AG04450 (cell line): Measurements from ENCODE around the gene MTERF1. TPM values are rescaled to one million over a fixed set of nuclear protein-coding genes. Genes with fewer than 3 reads are reported as not detected.
A peak's percentile ranks its signal among the peaks of the same experiment; 100 is the strongest.

Experiments used
- CTCF ChIA-PET: fragments of 300-600, 350-600 bp; formaldehyde crosslinking; extraction: SDS; loops from one replicate; lab custom pipeline; 2022; ENCODE audit warnings: antibody characterized with exemption, inconsistent platforms; lab: Charles Lee
- POLR2A ChIA-PET: fragments of 350-600 bp; formaldehyde crosslinking; extraction: SDS; loops from one replicate; lab custom pipeline; 2021; ENCODE audit warnings: antibody characterized with exemption, inconsistent platforms; lab: Yijun Ruan, JAX
- DNase-seq: peaks from one replicate; pipeline ENCODE4 v3.0.0-alpha.2; 2011; ENCODE audit warnings: low read depth, low spot score
- H3K27ac ChIP-seq: one replicate; pipeline ENCODE4 v1.5.1; 2012; ENCODE audit warnings: low read depth, low read length, control low read depth
- H3K27me3 ChIP-seq: one replicate; pipeline ENCODE4 v1.6.0; 2012; ENCODE audit warnings: low read length; ENCODE audit not compliant: control insufficient read depth, insufficient read depth
- H3K4me3 ChIP-seq: 2 replicates; pipeline ENCODE4 v1.5.1; 2011; ENCODE audit warnings: mild to moderate bottlenecking, low read depth, low read length, control low read depth
- H3K9me3 ChIP-seq: 2 replicates; pipeline ENCODE4 v1.5.1; 2012; ENCODE audit warnings: low read length; ENCODE audit not compliant: control insufficient read depth, insufficient read depth
- CTCF ChIP-seq: IDR thresholded peaks from 2 replicates; pipeline ENCODE4 v1.5.1; 2011; ENCODE audit warnings: low read depth, low read length, control low read depth, inconsistent platforms
- polyA plus RNA-seq: library from polyadenylated mRNA; depleted of rRNA; stranded (reverse); fragments of >200 nt; gene quantifications from 2 replicates; pipeline ENCODE4 v1.2.3, GENCODE V29; 2011

MTERF1 gene
- polyA plus RNA-seq, 1 experiment, result 18.3 TPM

GRCh38 chr7:91880016-91880412 is 488 bp downstream of the MTERF1 start:
- Histone ChIP-seq H3K9me3 (no peaks in the 10 kb centered on the region), H3K27me3 (no peaks in the 10 kb centered on the region), H3K27ac (peak overlapping the region; percentile 12), H3K4me3 (peak overlapping the region; percentile 92)
- CTCF ChIA-PET, result interaction anchor here (0.6 to 2.4 kb wide), 26 partner anchors 8 to 1303 kb away, joined by 3 to 33 read pairs (median 4); partner anchors contain the start of gene GATAD1
- DNase-seq, result no peak
- no peak for TF ChIP-seq CTCF
- POLR2A ChIA-PET, result interaction anchor here (0.6 to 1.2 kb wide), 4 partner anchors 8 to 211 kb away, joined by 3 to 9 read pairs (median 4); partner anchors contain the start of gene AKAP9

- H3K27ac ChIP-seq, result no peak overlapping the region
- POLR2A ChIA-PET, result no interaction called here
- no peak for DNase-seq
- CTCF ChIA-PET, result interaction anchor here (0.5 to 2.8 kb wide), 4 partner anchors 41 to 1293 kb away, joined by 3 to 17 read pairs (median 4); no protein-coding TSS in a partner anchor
- no peaks in the 10 kb centered on the region for H3K27me3 ChIP-seq
- no peak overlapping the region for H3K4me3 ChIP-seq
- TF ChIP-seq CTCF, result peak; percentile 24; the same call in 1 of the 2 replicates
- H3K9me3 ChIP-seq, result no peaks in the 10 kb centered on the region
Observed at GRCh38 chr7:91876391-91877133, 3.9 kb downstream of the MTERF1 start.

GRCh38 chr7:91875851-91876250 is 4.7 kb downstream of the MTERF1 start:
- ChIA-PET CTCF (interaction anchor here (2.8 kb wide), 1 partner anchor 46 kb away, joined by 17 read pairs; no protein-coding TSS in a partner anchor), POLR2A (no interaction called here)
- DNase-seq, result no peak
- TF ChIP-seq CTCF, result no peak
- H3K27ac ChIP-seq, result no peak overlapping the region
- H3K27me3 ChIP-seq, result no peaks in the 10 kb centered on the region
- H3K9me3 ChIP-seq, result no peaks in the 10 kb centered on the region
- no peak overlapping the region for H3K4me3 ChIP-seq

- Histone ChIP-seq H3K27me3 (no peaks in the 10 kb centered on the region), H3K4me3 (no peak overlapping the region), H3K9me3 (no peaks in the 10 kb centered on the region), H3K27ac (no peak overlapping the region)
- CTCF ChIA-PET, result no interaction called here
- POLR2A ChIA-PET, result no interaction called here
- no peak for DNase-seq
- TF ChIP-seq CTCF, result no peak
Observed at GRCh38 chr7:91872928-91873327, 7.6 kb downstream of the MTERF1 start.

- Histone ChIP-seq H3K4me3 (no peak overlapping the region), H3K9me3 (no peaks in the 10 kb centered on the region), H3K27me3 (no peaks in the 10 kb centered on the region), H3K27ac (no peak overlapping the region)
- POLR2A ChIA-PET, result interaction anchor here (0.6 kb wide), 1 partner anchor 8 kb away, joined by 9 read pairs; the partner anchor contains the start of gene MTERF1
- no peak for TF ChIP-seq CTCF
- DNase-seq, result no peak
- CTCF ChIA-PET, result interaction anchor here (1.0 to 1.8 kb wide), 3 partner anchors 9 to 552 kb away, joined by 4 to 10 read pairs (median 6); partner anchors contain the start of gene MTERF1
Observed at GRCh38 chr7:91872069-91872468, 8.4 kb downstream of the MTERF1 start.
